SKM-1 (cell line): ENCODE data around the gene EBF4.

Experiments used
- DNase-seq: peaks from one replicate; lab custom pipeline; 2025; ENCODE audit not compliant: unreplicated experiment; lab: John Stamatoyannopoulos, UW

EBF4 gene

GRCh38 chr20:2793471-2793870 lies 100.9 kb downstream of the EBF4 start:
- DNase-seq = no peak

- DNase-seq = no peak
Measured at GRCh38 chr20:2794202-2794748, 101.7 kb downstream of the EBF4 start.

GRCh38 chr20:2794866-2795447 lies 102.4 kb downstream of the EBF4 start:
- DNase-seq = no peak

- DNase-seq = no peak
Measured at GRCh38 chr20:2795451-2795850, 102.9 kb downstream of the EBF4 start.

GRCh38 chr20:2796011-2796660 lies 103.6 kb downstream of the EBF4 start:
- no peak for DNase-seq

GRCh38 chr20:2797136-2797983 lies 104.8 kb downstream of the EBF4 start:
- no peak for DNase-seq

- DNase-seq = no peak
Measured at GRCh38 chr20:2798095-2798805, 105.7 kb downstream of the EBF4 start.

GRCh38 chr20:2798814-2799213 lies 106.2 kb downstream of the EBF4 start:
- no peak for DNase-seq

- DNase-seq = no peak
Measured at GRCh38 chr20:2799271-2799670, 106.7 kb downstream of the EBF4 start.

- no peak for DNase-seq
Measured at GRCh38 chr20:2799688-2800520, 107.3 kb downstream of the EBF4 start.

GRCh38 chr20:2800521-2801285 lies 108.1 kb downstream of the EBF4 start, which contains the start of gene CPXM1:
CPXM1 (minus strand) TSS chr20:2800627; CDS start chr20:2800572, 55 bp downstream.
- peak; percentile 27 for DNase-seq

- DNase-seq = no peak
Measured at GRCh38 chr20:2801286-2801728, 108.7 kb downstream of the EBF4 start.

GRCh38 chr20:2804041-2804828 lies 111.7 kb downstream of the EBF4 start:
- no peak for DNase-seq

GRCh38 chr20:2804852-2805688 lies 112.5 kb downstream of the EBF4 start:
- DNase-seq = no peak

- DNase-seq = no peak
Measured at GRCh38 chr20:2805689-2806350, 113.2 kb downstream of the EBF4 start.

GRCh38 chr20:2806351-2806701 lies 113.7 kb downstream of the EBF4 start:
- DNase-seq = no peak

- DNase-seq = no peak
Measured at GRCh38 chr20:2807019-2807418, 114.4 kb downstream of the EBF4 start.
